HepG2 (cell line): Measurements from ENCODE around the gene CHMP4B. TPM values are rescaled to one million over a fixed set of nuclear protein-coding genes. Genes with fewer than 3 reads are reported as not detected.

Experiments
- ADNP ChIP-seq: sonication (generic); formaldehyde crosslinking; IDR thresholded peaks from 2 replicates; pipeline ENCODE4 v1.4.0; 2020; ENCODE audit warnings: missing genetic modification reagents
- AGO1 ChIP-seq: fragments of 200-400 bp; formaldehyde crosslinking; IDR thresholded peaks from 2 replicates; pipeline ENCODE4 v1.6.1; 2017; ENCODE audit warnings: mild to moderate bottlenecking, low read depth, low read length, moderate library complexity; ENCODE audit not compliant: poor library complexity, severe bottlenecking
- CAMTA2 ChIP-seq: sonication (generic); formaldehyde crosslinking; IDR thresholded peaks from 2 replicates; pipeline ENCODE4 v1.4.0; 2020; ENCODE audit warnings: mild to moderate bottlenecking, missing genetic modification reagents, borderline replicate concordance
- DNMT3B ChIP-seq: conservative IDR thresholded peaks from 2 replicates; pipeline ENCODE4 v1.6.1; 2016; ENCODE audit warnings: missing biosample characterization, control low read depth
- FOXM1 ChIP-seq: sonication (generic); formaldehyde crosslinking; IDR thresholded peaks from 2 replicates; pipeline ENCODE4 v1.5.0; 2020; ENCODE audit warnings: missing genetic modification reagents
- HMG20A ChIP-seq: IDR thresholded peaks from 2 replicates; pipeline ENCODE4 v1.6.1; 2016; ENCODE audit warnings: borderline replicate concordance
- MBD4 ChIP-seq: IDR thresholded peaks from 2 replicates; pipeline ENCODE4 v1.6.1; 2012; ENCODE audit warnings: low read length, inconsistent platforms, borderline replicate concordance
- NRL ChIP-seq: sonication (generic); formaldehyde crosslinking; IDR thresholded peaks from 2 replicates; pipeline ENCODE4 v1.5.0; 2020; ENCODE audit warnings: missing genetic modification reagents, mild to moderate bottlenecking, moderate library complexity, borderline replicate concordance
- POLR2A ChIP-seq, 2 experiments: IDR thresholded peaks; 2 replicates each; pipeline ENCODE4 v1.6.1; 2011; ENCODE audit warnings: low read depth in 2 of 2, low read length in 2 of 2, mild to moderate bottlenecking in 1 of 2, moderate library complexity in 1 of 2; ENCODE audit not compliant: insufficient read depth in 1 of 2
- RBM39 ChIP-seq: fragments of 200-400 bp; formaldehyde crosslinking; IDR thresholded peaks from one replicate; pipeline ENCODE4 v1.6.1; 2018; ENCODE audit warnings: antibody characterized with exemption, mild to moderate bottlenecking, low read depth, low read length; ENCODE audit not compliant: poor library complexity, severe bottlenecking
- RXRB ChIP-seq: IDR thresholded peaks from 2 replicates; pipeline ENCODE4 v1.6.1; 2016; ENCODE audit warnings: borderline replicate concordance, missing genetic modification reagents, missing compliant biosample characterization
- SIN3B ChIP-seq: fragments of 150-350 bp; IDR thresholded peaks from 2 replicates; pipeline ENCODE4 v1.6.1; 2014; ENCODE audit warnings: low read length
- ZBTB21 ChIP-seq: sonication (generic); formaldehyde crosslinking; IDR thresholded peaks from 2 replicates; pipeline ENCODE4 v1.4.0; 2020; ENCODE audit warnings: missing genetic modification reagents
- ZNF331 ChIP-seq: sonication (generic); formaldehyde crosslinking; IDR thresholded peaks from 2 replicates; pipeline ENCODE4 v1.4.0; 2020; ENCODE audit warnings: missing genetic modification reagents
- ZNF343 ChIP-seq: sonication (generic); formaldehyde crosslinking; IDR thresholded peaks from 2 replicates; pipeline ENCODE4 v1.4.0; 2020; ENCODE audit warnings: mild to moderate bottlenecking, missing genetic modification reagents
- ZNF644 ChIP-seq: IDR thresholded peaks from 2 replicates; pipeline ENCODE4 v1.6.1; 2016; ENCODE audit warnings: low read depth
- ZNF674 ChIP-seq: sonication (generic); formaldehyde crosslinking; IDR thresholded peaks from 2 replicates; pipeline ENCODE4 v1.5.0; 2020; ENCODE audit warnings: low read depth, mild to moderate bottlenecking, missing genetic modification reagents
- ZNF766 ChIP-seq: sonication (generic); formaldehyde crosslinking; IDR thresholded peaks from 2 replicates; pipeline ENCODE4 v1.5.0; 2020; ENCODE audit warnings: missing genetic modification reagents, borderline replicate concordance
- polyA plus RNA-seq, 8 experiments: library from polyadenylated mRNA; depleted of rRNA in 3 of 8; stranded (reverse) in 7 of 8; unstranded in 1 of 8; fragments of >200 nt; fragmentation: Illumina TruSeq in 4 of 8; extraction: Trizol in 4 of 8; gene quantifications; 2 replicates each; pipeline versions ENCODE4 v1.2.1 to v1.2.3, GENCODE V29; 2011 to 2016; ENCODE audit warnings: low read depth in 4 of 8, missing spikeins in 1 of 8, mixed read lengths in 1 of 8; ENCODE audit not compliant: insufficient read depth in 1 of 8
- total RNA-seq, 5 experiments: library from RNA; depleted of rRNA; stranded (reverse); fragments of >200 nt; fragmentation: Illumina TruSeq; extraction: Trizol; gene quantifications; 2 replicates each; pipeline ENCODE4 v1.2.3, GENCODE V29; 2016; ENCODE audit warnings: low read depth in 1 of 5
- TF ChIP-seq, protein P1 (sequence below), 2 experiments: IDR thresholded peaks; 2 replicates each; pipeline ENCODE4 v1.6.1; 2011 to 2012; ENCODE audit warnings: low read length in 2 of 2, borderline replicate concordance in 1 of 2, low read depth in 1 of 2, mild to moderate bottlenecking in 1 of 2, moderate library complexity in 1 of 2
- TF ChIP-seq, protein P2 (sequence below): sonication (generic); formaldehyde crosslinking; IDR thresholded peaks from 2 replicates; pipeline ENCODE4 v1.4.0; 2020; ENCODE audit warnings: missing genetic modification reagents, borderline replicate concordance
- TF ChIP-seq, protein P3 (sequence below): sonication (generic); formaldehyde crosslinking; IDR thresholded peaks from 2 replicates; pipeline ENCODE4 v1.8.1; 2022; ENCODE audit warnings: mild to moderate bottlenecking, missing genetic modification reagents
- TF ChIP-seq, protein P4 (sequence below): sonication (generic); formaldehyde crosslinking; IDR thresholded peaks from 2 replicates; pipeline ENCODE4 v1.4.0; 2020; ENCODE audit warnings: missing genetic modification reagents, low read depth, mild to moderate bottlenecking, borderline replicate concordance

CHMP4B gene
- total and polyA plus RNA-seq, 2 of the 13 experiments (the other 11 are each of a cell fraction or from before 2014, with no cell fraction given), result 40.1 to 45.6 TPM

DNA sequence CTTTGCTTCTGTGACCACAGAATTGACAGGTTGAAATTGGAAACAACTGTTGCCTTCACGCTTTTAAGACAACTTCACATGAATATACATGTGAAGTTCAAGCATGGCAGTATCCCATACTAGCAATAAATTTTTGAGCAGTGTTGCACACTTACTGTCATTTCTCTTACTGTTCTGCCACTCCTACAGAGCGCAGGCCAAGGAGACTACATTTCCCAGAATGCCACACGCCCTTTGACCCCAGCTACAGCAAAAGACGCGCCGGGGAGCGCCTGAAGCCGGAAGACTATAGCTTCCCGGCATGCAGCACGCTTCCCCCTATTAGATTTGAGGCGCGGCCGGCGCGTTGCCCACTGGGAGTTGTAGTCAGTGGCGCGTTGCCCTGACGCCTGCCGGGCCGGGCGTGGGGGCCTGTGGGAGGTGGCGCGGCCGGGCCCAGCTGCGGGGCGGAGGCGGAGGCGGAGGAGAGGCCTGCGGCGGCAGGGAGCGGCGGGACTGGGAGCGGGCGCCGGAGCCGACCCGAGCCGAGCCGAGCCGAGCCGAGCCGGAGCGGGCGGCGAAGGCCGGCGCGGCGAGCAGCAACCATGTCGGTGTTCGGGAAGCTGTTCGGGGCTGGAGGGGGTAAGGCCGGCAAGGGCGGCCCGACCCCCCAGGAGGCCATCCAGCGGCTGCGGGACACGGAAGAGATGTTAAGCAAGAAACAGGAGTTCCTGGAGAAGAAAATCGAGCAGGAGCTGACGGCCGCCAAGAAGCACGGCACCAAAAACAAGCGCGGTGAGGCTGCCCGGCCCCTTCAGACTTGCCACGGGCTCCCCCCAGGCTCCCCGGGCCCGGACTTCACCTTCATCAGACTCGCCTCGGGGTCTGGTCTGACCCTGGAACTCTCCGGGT is at the start of gene CHMP4B (continued):
- TF ChIP-seq, protein P1, sequence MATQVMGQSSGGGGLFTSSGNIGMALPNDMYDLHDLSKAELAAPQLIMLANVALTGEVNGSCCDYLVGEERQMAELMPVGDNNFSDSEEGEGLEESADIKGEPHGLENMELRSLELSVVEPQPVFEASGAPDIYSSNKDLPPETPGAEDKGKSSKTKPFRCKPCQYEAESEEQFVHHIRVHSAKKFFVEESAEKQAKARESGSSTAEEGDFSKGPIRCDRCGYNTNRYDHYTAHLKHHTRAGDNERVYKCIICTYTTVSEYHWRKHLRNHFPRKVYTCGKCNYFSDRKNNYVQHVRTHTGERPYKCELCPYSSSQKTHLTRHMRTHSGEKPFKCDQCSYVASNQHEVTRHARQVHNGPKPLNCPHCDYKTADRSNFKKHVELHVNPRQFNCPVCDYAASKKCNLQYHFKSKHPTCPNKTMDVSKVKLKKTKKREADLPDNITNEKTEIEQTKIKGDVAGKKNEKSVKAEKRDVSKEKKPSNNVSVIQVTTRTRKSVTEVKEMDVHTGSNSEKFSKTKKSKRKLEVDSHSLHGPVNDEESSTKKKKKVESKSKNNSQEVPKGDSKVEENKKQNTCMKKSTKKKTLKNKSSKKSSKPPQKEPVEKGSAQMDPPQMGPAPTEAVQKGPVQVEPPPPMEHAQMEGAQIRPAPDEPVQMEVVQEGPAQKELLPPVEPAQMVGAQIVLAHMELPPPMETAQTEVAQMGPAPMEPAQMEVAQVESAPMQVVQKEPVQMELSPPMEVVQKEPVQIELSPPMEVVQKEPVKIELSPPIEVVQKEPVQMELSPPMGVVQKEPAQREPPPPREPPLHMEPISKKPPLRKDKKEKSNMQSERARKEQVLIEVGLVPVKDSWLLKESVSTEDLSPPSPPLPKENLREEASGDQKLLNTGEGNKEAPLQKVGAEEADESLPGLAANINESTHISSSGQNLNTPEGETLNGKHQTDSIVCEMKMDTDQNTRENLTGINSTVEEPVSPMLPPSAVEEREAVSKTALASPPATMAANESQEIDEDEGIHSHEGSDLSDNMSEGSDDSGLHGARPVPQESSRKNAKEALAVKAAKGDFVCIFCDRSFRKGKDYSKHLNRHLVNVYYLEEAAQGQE (IDR thresholded peaks at IDR 0.05; ENCODE audit: borderline replicate concordance in 1 of 2, low read depth in 1 of 2, low read length in 2 of 2), result no peak
- no peak for TF ChIP-seq FOXM1 (CRISPR knock-in tag)
- TF ChIP-seq ADNP (CRISPR knock-in tag), result no peak
- TF ChIP-seq ZNF331 (CRISPR knock-in tag), result peak; percentile 96
- TF ChIP-seq ZNF343 (CRISPR knock-in tag), result peak; percentile 82; the same call in 1 of the 2 replicates
- no peak; the same call in 1 of the 2 replicates for TF ChIP-seq HMG20A (CRISPR knock-in tag)
- peak; percentile 70 to 74 for TF ChIP-seq POLR2A (IDR thresholded peaks at IDR 0.05; ENCODE audit: insufficient read depth in 1 of 2, low read depth in 2 of 2, low read length in 2 of 2)
- TF ChIP-seq CAMTA2 (CRISPR knock-in tag), result peak; percentile 78
- TF ChIP-seq RXRB, result peak; percentile 82
- peak; percentile 85; the same call in 1 of the 2 replicates for TF ChIP-seq ZNF766 (CRISPR knock-in tag)
- no peak for TF ChIP-seq ZNF644 (CRISPR knock-in tag)
- no peak; the same call in 1 of the 2 replicates for TF ChIP-seq ZBTB21 (CRISPR knock-in tag)
- TF ChIP-seq, protein P2, sequence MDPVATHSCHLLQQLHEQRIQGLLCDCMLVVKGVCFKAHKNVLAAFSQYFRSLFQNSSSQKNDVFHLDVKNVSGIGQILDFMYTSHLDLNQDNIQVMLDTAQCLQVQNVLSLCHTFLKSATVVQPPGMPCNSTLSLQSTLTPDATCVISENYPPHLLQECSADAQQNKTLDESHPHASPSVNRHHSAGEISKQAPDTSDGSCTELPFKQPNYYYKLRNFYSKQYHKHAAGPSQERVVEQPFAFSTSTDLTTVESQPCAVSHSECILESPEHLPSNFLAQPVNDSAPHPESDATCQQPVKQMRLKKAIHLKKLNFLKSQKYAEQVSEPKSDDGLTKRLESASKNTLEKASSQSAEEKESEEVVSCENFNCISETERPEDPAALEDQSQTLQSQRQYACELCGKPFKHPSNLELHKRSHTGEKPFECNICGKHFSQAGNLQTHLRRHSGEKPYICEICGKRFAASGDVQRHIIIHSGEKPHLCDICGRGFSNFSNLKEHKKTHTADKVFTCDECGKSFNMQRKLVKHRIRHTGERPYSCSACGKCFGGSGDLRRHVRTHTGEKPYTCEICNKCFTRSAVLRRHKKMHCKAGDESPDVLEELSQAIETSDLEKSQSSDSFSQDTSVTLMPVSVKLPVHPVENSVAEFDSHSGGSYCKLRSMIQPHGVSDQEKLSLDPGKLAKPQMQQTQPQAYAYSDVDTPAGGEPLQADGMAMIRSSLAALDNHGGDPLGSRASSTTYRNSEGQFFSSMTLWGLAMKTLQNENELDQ (CRISPR knock-in tag), result no peak; the same call in 1 of the 2 replicates
- 0 out of 2 replicates have a peak, but pooled peaks have one; percentile 24 for TF ChIP-seq ZNF674 (CRISPR knock-in tag)
- TF ChIP-seq, protein P3, sequence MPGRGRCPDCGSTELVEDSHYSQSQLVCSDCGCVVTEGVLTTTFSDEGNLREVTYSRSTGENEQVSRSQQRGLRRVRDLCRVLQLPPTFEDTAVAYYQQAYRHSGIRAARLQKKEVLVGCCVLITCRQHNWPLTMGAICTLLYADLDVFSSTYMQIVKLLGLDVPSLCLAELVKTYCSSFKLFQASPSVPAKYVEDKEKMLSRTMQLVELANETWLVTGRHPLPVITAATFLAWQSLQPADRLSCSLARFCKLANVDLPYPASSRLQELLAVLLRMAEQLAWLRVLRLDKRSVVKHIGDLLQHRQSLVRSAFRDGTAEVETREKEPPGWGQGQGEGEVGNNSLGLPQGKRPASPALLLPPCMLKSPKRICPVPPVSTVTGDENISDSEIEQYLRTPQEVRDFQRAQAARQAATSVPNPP (CRISPR knock-in tag), result no peak
- TF ChIP-seq MBD4, result no peak
- peak; percentile 72 for TF ChIP-seq RBM39
- peak; percentile 52 for TF ChIP-seq DNMT3B (CRISPR knock-in tag)
- peak; percentile 68 for TF ChIP-seq AGO1
- peak; percentile 78; the same call in 1 of the 2 replicates for TF ChIP-seq SIN3B
- no peak for TF ChIP-seq NRL (CRISPR knock-in tag)
- TF ChIP-seq, protein P4, sequence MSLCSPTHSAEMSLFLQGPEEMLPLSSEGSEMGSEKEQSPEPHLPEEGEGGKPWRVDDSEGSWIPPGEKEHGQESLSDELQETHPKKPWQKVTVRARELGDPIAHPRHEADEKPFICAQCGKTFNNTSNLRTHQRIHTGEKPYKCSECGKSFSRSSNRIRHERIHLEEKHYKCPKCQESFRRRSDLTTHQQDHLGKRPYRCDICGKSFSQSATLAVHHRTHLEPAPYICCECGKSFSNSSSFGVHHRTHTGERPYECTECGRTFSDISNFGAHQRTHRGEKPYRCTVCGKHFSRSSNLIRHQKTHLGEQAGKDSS, result peak; percentile 88
